IMR-90 (cell line): ENCODE data around the gene STAM. TPM values are rescaled to one million over a fixed set of nuclear protein-coding genes. Genes with fewer than 3 reads are reported as not detected.

ENCODE experiments used
- ATAC-seq: fragments of 200-7000 bp; cut with Tn5 transposase; 2 replicates; pipeline ENCODE4 v1.9.1; 2020; ENCODE audit warnings: low read depth, mild to moderate bottlenecking, moderate library complexity
- BruUV-seq: library from RNA; stranded (reverse); fragments of 400-500 nt; replicated peaks from 2 replicates; lab custom pipeline; 2021; lab: Mats Ljungman, UMichigan
- CTCF ChIA-PET: fragments of 300-600 bp; formaldehyde crosslinking; extraction: SDS; loops from one replicate; lab custom pipeline; 2021; ENCODE audit warnings: antibody characterized with exemption; lab: Yijun Ruan, JAX
- POLR2A ChIA-PET: fragments of 300-600 bp; sonication (Branson Sonifier 250); formaldehyde crosslinking; loops from one replicate; lab custom pipeline; 2022; ENCODE audit warnings: antibody characterized with exemption; ENCODE audit not compliant: unreplicated experiment; lab: Charles Lee
- DNase-seq: peaks from one replicate; pipeline ENCODE4 v3.0.0; 2013
- H2AFZ ChIP-seq: replicated peaks from 2 replicates; pipeline ENCODE3; 2013; ENCODE audit warnings: low read length, mild to moderate bottlenecking; ENCODE audit not compliant: poor library complexity
- H2AK5ac ChIP-seq: 2 replicates; pipeline ENCODE4 v1.6.1; 2013; ENCODE audit warnings: low read depth, low read length, inconsistent platforms
- H2AK9ac ChIP-seq: replicated peaks from 2 replicates; pipeline ENCODE3; 2013; ENCODE audit warnings: mild to moderate bottlenecking, low read depth, low read length, moderate library complexity; ENCODE audit not compliant: poor library complexity
- H2BK120ac ChIP-seq: 2 replicates; pipeline ENCODE4 v1.6.1; 2013; ENCODE audit warnings: low read depth, low read length, inconsistent platforms
- H2BK15ac ChIP-seq: 3 replicates; pipeline ENCODE4 v1.6.1; 2013; ENCODE audit warnings: low read depth, low read length, inconsistent platforms
- H2BK20ac ChIP-seq: 2 replicates; pipeline ENCODE4 v1.6.1; 2013; ENCODE audit warnings: low read depth, mild to moderate bottlenecking, inconsistent platforms, low read length, moderate library complexity
- H2BK5ac ChIP-seq: 2 replicates; pipeline ENCODE4 v1.6.1; 2013; ENCODE audit warnings: mild to moderate bottlenecking, low read depth, low read length, inconsistent platforms; ENCODE audit not compliant: poor library complexity, severe bottlenecking
- H3K14ac ChIP-seq: replicated peaks from 2 replicates; pipeline ENCODE4 v1.6.1; 2013; ENCODE audit warnings: low read depth, low read length, inconsistent platforms
- H3K18ac ChIP-seq: 2 replicates; pipeline ENCODE4 v1.6.1; 2013; ENCODE audit warnings: low read depth, low read length, control low read depth
- H3K23ac ChIP-seq: 2 replicates; pipeline ENCODE4 v1.6.1; 2013; ENCODE audit warnings: low read depth, low read length, inconsistent platforms
- H3K27ac ChIP-seq: 2 replicates; pipeline ENCODE4 v1.5.1; 2013; ENCODE audit warnings: mild to moderate bottlenecking, control low read depth, low read length; ENCODE audit not compliant: insufficient read depth
- H3K27me3 ChIP-seq: 2 replicates; pipeline ENCODE4 v1.6.1; 2013; ENCODE audit warnings: low read length; ENCODE audit not compliant: control insufficient read depth, insufficient read depth
- H3K36me3 ChIP-seq: 2 replicates; pipeline ENCODE4 v1.6.1; 2013; ENCODE audit warnings: low read length, mixed read lengths; ENCODE audit not compliant: control insufficient read depth, insufficient read depth
- H3K4ac ChIP-seq: 2 replicates; pipeline ENCODE4 v1.6.1; 2013; ENCODE audit warnings: low read depth, low read length, inconsistent platforms
- H3K4me1 ChIP-seq: 2 replicates; pipeline ENCODE4 v1.6.1; 2013; ENCODE audit warnings: low read length, mixed read lengths; ENCODE audit not compliant: control insufficient read depth, insufficient read depth
- H3K4me2 ChIP-seq: 2 replicates; pipeline ENCODE4 v1.6.1; 2013; ENCODE audit warnings: low read depth, mild to moderate bottlenecking, control low read depth, low read length, moderate library complexity
- H3K4me3 ChIP-seq: 2 replicates; pipeline ENCODE4 v1.5.1; 2013; ENCODE audit warnings: low read depth, mild to moderate bottlenecking, control low read depth, low read length, moderate library complexity; ENCODE audit not compliant: insufficient read depth
- H3K56ac ChIP-seq: 2 replicates; pipeline ENCODE4 v1.6.1; 2013; ENCODE audit warnings: low read length, inconsistent platforms; ENCODE audit not compliant: insufficient read depth; ENCODE audit errors: extremely low read depth
- H3K79me1 ChIP-seq, 2 experiments: 2 replicates each; pipeline ENCODE4 v1.6.1; 2013; ENCODE audit warnings: low read length in 2 of 2, inconsistent platforms in 1 of 2, low read depth in 1 of 2
- H3K9ac ChIP-seq: 2 replicates; pipeline ENCODE4 v1.6.1; 2013; ENCODE audit warnings: low read depth, low read length, control low read depth
- H3K9me1 ChIP-seq: 2 replicates; pipeline ENCODE4 v1.6.1; 2013; ENCODE audit warnings: low read length, inconsistent platforms; ENCODE audit not compliant: insufficient read depth
- H3K9me3 ChIP-seq: 2 replicates; pipeline ENCODE4 v1.6.1; 2013; ENCODE audit warnings: low read length; ENCODE audit not compliant: control insufficient read depth, insufficient read depth
- H4K20me1 ChIP-seq: 2 replicates; pipeline ENCODE4 v1.6.1; 2013; ENCODE audit warnings: low read length, inconsistent platforms; ENCODE audit not compliant: insufficient read depth
- H4K5ac ChIP-seq: 2 replicates; pipeline ENCODE4 v1.6.1; 2013; ENCODE audit warnings: mild to moderate bottlenecking, low read depth, low read length, control low read depth
- H4K8ac ChIP-seq, 2 experiments: 2 replicates each; pipeline ENCODE4 v1.6.1; 2013; ENCODE audit warnings: low read depth in 2 of 2, low read length in 2 of 2, control low read depth in 1 of 2, inconsistent platforms in 1 of 2
- H4K91ac ChIP-seq: 2 replicates; pipeline ENCODE4 v1.6.1; 2013; ENCODE audit warnings: low read depth, low read length, inconsistent platforms; ENCODE audit not compliant: insufficient read depth
- CEBPB ChIP-seq: IDR thresholded peaks from 2 replicates; pipeline ENCODE4 v1.6.1; 2012; ENCODE audit warnings: low read depth, low read length, improper control_type of control experiment
- CTCF ChIP-seq: conservative IDR thresholded peaks from 2 replicates; pipeline ENCODE4 v1.5.1; 2012; ENCODE audit warnings: mild to moderate bottlenecking, low read depth, low read length, improper control_type of control experiment
- FOS ChIP-seq: fragments of 150-350 bp; IDR thresholded peaks from 2 replicates; pipeline ENCODE4 v1.6.1; 2016; ENCODE audit warnings: low read depth, low read length
- MAFK ChIP-seq: IDR thresholded peaks from 2 replicates; pipeline ENCODE4 v1.6.1; 2012; ENCODE audit warnings: low read depth, low read length, improper control_type of control experiment
- MAZ ChIP-seq: IDR thresholded peaks from 2 replicates; pipeline ENCODE4 v1.6.1; 2012; ENCODE audit warnings: low read depth, mild to moderate bottlenecking, low read length, improper control_type of control experiment, moderate library complexity, borderline replicate concordance
- POLR2A ChIP-seq: IDR thresholded peaks from 2 replicates; pipeline ENCODE4 v1.6.1; 2012; ENCODE audit warnings: mild to moderate bottlenecking, low read depth, low read length
- RAD21 ChIP-seq: IDR thresholded peaks from 2 replicates; pipeline ENCODE4 v1.6.1; 2012; ENCODE audit warnings: low read length, improper control_type of control experiment
- RFX5 ChIP-seq: IDR thresholded peaks from 2 replicates; pipeline ENCODE4 v1.8.0; 2012; ENCODE audit warnings: low read depth, mild to moderate bottlenecking, low read length, moderate library complexity
- SMC3 ChIP-seq: fragments of 150-350 bp; IDR thresholded peaks from 2 replicates; pipeline ENCODE4 v1.6.1; 2016; ENCODE audit warnings: low read depth, mild to moderate bottlenecking, antibody characterized with exemption, low read length, moderate library complexity
- USF2 ChIP-seq: fragments of 150-350 bp; IDR thresholded peaks from 2 replicates; pipeline ENCODE4 v1.6.1; 2017; ENCODE audit warnings: mild to moderate bottlenecking, antibody characterized with exemption, low read length, low read depth
- WGBS, 2 experiments: methylation state at CpG; one replicate each; pipeline versions ENCODE4 v1.1.5 to v1.1.7; 2013; ENCODE audit warnings: missing lambda C conversion rate in 2 of 2; ENCODE audit not compliant: insufficient read length in 1 of 2; ENCODE audit errors: extremely low coverage in 2 of 2; 5-methylcytosine and 5-hydroxymethylcytosine counted together
- dilution Hi-C: fragments of 300-500 bp; cut with HindIII; formaldehyde crosslinking; loops from one replicate; pipeline ENCODE4 v1.14.3; 2018; ENCODE audit warnings: low sequenced_read_pairs; ENCODE audit not compliant: unreplicated experiment
- in situ Hi-C: fragments of 300-500 bp; cut with MboI; formaldehyde crosslinking; loops from 3 replicates; pipeline ENCODE4 v1.14.3; 2019; ENCODE audit warnings: low sequenced_read_pairs, inconsistent platforms, mixed read lengths
- intact Hi-C: fragments of 100-400 bp; cut with micrococcal nuclease; formaldehyde crosslinking; loops from 2 replicates; pipeline ENCODE4 v1.10.0; 2022
- polyA plus RNA-seq, 3 experiments: library from polyadenylated mRNA; depleted of rRNA; stranded (reverse); fragments of >200 nt; gene quantifications; 2 replicates each; pipeline ENCODE4 v1.2.3, GENCODE V29; 2012; ENCODE audit warnings: low replicate concordance in 1 of 3
- total RNA-seq: library from RNA; depleted of rRNA; stranded (reverse); fragments of >200 nt; gene quantifications from 2 replicates; pipeline ENCODE4 v1.2.3, GENCODE V29; 2012

The STAM gene
- total and polyA plus RNA-seq, 2 of the 4 experiments (the other 2 are of a cell fraction) = 22.9 to 23.3 TPM

GRCh38 chr10:17655567-17656146 is 11.7 kb downstream of the STAM start:
- intact Hi-C loops (no loop called here), dilution Hi-C loops (no loop called here), in situ Hi-C loops (no loop called here)
- no TSS peak for BruUV-seq
- H3K4me2 ChIP-seq = no peak overlapping the region
- H2AFZ ChIP-seq = no peak overlapping the region
- H3K27ac ChIP-seq = no peak overlapping the region
- no peak overlapping the region for H3K56ac ChIP-seq
- no peak overlapping the region; the same call in 1 of the 2 replicates for H3K23ac ChIP-seq
- no peak overlapping the region for H2BK15ac ChIP-seq
- POLR2A ChIA-PET = no interaction called here
- no peaks in the 10 kb centered on the region for H3K9me3 ChIP-seq
- no peak for ATAC-seq
- H3K14ac ChIP-seq = no peak overlapping the region
- no peak overlapping the region for H2BK120ac ChIP-seq
- no peak overlapping the region for H2AK5ac ChIP-seq
- H4K20me1 ChIP-seq = peaks cover 34% of the 10 kb centered on the region; the same call in 1 of the 2 replicates
- no CpG with 5 or more reads among the region's 5 CpGs for WGBS, 2 experiments
- no peak overlapping the region for H3K4ac ChIP-seq
- peaks cover 5% of the 10 kb centered on the region for H3K4me1 ChIP-seq
- H4K8ac ChIP-seq = no peak overlapping the region
- DNase-seq = no peak
- no peak overlapping the region for H2BK5ac ChIP-seq
- H3K9me1 ChIP-seq = peaks cover 6% of the 10 kb centered on the region
- H4K91ac ChIP-seq = no peak overlapping the region
- H3K36me3 ChIP-seq = peaks cover 5% of the 10 kb centered on the region; the same call in 1 of the 2 replicates
- CTCF ChIA-PET = no interaction called here
- H3K4me3 ChIP-seq = no peak overlapping the region
- no peak overlapping the region for H3K9ac ChIP-seq
- H4K5ac ChIP-seq = no peak overlapping the region
- no peak overlapping the region for H2BK20ac ChIP-seq
- no peak for TF ChIP-seq MAFK
- TF ChIP-seq RFX5 = no peak
- TF ChIP-seq CTCF = no peak
- no peak for TF ChIP-seq CEBPB
- TF ChIP-seq MAZ = no peak
- no peak for TF ChIP-seq FOS
- TF ChIP-seq POLR2A = no peak
- no peak for TF ChIP-seq USF2
- TF ChIP-seq SMC3 = no peak
- no peak for TF ChIP-seq RAD21
- no peak overlapping the region for H3K18ac ChIP-seq
- H3K27me3 ChIP-seq = no peaks in the 10 kb centered on the region
- H2AK9ac ChIP-seq = no peak overlapping the region
- H3K79me1 ChIP-seq = peaks cover 6 to 56% of the 10 kb centered on the region in 2 experiments; a peak in 2 of 4 replicates
